ENCODE results near the gene FKRP. TPM values are rescaled to one million over a fixed set of nuclear protein-coding genes. Genes with fewer than 3 reads are reported as not detected.

FKRP gene
- total RNA-seq, 1 donor from 2014 or later: 22.7 TPM

- H3K36me3 Mint-ChIP-seq (ENCODE audit: low read depth, unreplicated experiment): peaks cover 14% of the 10 kb centered on the region
- TF ChIP-seq CTCF (IDR thresholded peaks at IDR 0.05; ENCODE audit: unreplicated experiment): no peak
- H3K4me1 Mint-ChIP-seq (ENCODE audit: unreplicated experiment): peaks cover 29% of the 10 kb centered on the region
- peaks cover 12% of the 10 kb centered on the region for H3K27me3 Mint-ChIP-seq (ENCODE audit: unreplicated experiment)
- H3K27ac Mint-ChIP-seq (ENCODE audit: unreplicated experiment): peak overlapping the region; percentile 30
- peak overlapping the region; percentile 33 for H3K4me3 Mint-ChIP-seq (ENCODE audit: unreplicated experiment)
- no peaks in the 10 kb centered on the region for H3K9me3 Mint-ChIP-seq (ENCODE audit: unreplicated experiment)
- DNase-seq (ENCODE audit: low spot score): no peak
These were observed 4.4 kb upstream of the FKRP start for GRCh38 chr19:46741447-46741846.

GRCh38 chr19:46742926-46743480 is 2.9 kb upstream of the FKRP start:
- Mint-ChIP-seq H3K9me3 (ENCODE audit: unreplicated experiment) (no peaks in the 10 kb centered on the region), H3K4me1 (ENCODE audit: unreplicated experiment) (peaks cover 29% of the 10 kb centered on the region), H3K27ac (ENCODE audit: unreplicated experiment) (peak overlapping the region; percentile 8), H3K4me3 (ENCODE audit: unreplicated experiment) (peak overlapping the region; percentile 19), H3K27me3 (ENCODE audit: unreplicated experiment) (peaks cover 15% of the 10 kb centered on the region), H3K36me3 (ENCODE audit: low read depth, unreplicated experiment) (peaks cover 12% of the 10 kb centered on the region)
- no peak for DNase-seq (ENCODE audit: low spot score)
- no peak for TF ChIP-seq CTCF (IDR thresholded peaks at IDR 0.05; ENCODE audit: unreplicated experiment)

- Mint-ChIP-seq H3K27ac (ENCODE audit: unreplicated experiment) (no peak overlapping the region), H3K27me3 (ENCODE audit: unreplicated experiment) (peaks cover 17% of the 10 kb centered on the region), H3K9me3 (ENCODE audit: unreplicated experiment) (no peaks in the 10 kb centered on the region), H3K4me3 (ENCODE audit: unreplicated experiment) (peak overlapping the region; percentile 99), H3K36me3 (ENCODE audit: low read depth, unreplicated experiment) (peaks cover 10% of the 10 kb centered on the region), H3K4me1 (ENCODE audit: unreplicated experiment) (peaks cover 29% of the 10 kb centered on the region)
- no peak for TF ChIP-seq CTCF (IDR thresholded peaks at IDR 0.05; ENCODE audit: unreplicated experiment)
- no peak for DNase-seq (ENCODE audit: low spot score)
These were observed 1.7 kb upstream of the FKRP start for GRCh38 chr19:46744005-46744691.

GRCh38 chr19:46745030-46745429 is 827 bp upstream of the FKRP start:
- Mint-ChIP-seq H3K27me3 (ENCODE audit: unreplicated experiment) (peaks cover 15% of the 10 kb centered on the region), H3K4me3 (ENCODE audit: unreplicated experiment) (peak overlapping the region; percentile 99), H3K9me3 (ENCODE audit: unreplicated experiment) (no peaks in the 10 kb centered on the region), H3K4me1 (ENCODE audit: unreplicated experiment) (peaks cover 29% of the 10 kb centered on the region), H3K36me3 (ENCODE audit: low read depth, unreplicated experiment) (peaks cover 4% of the 10 kb centered on the region), H3K27ac (ENCODE audit: unreplicated experiment) (peak overlapping the region; percentile 83)
- no peak for DNase-seq (ENCODE audit: low spot score)
- no peak for TF ChIP-seq CTCF (IDR thresholded peaks at IDR 0.05; ENCODE audit: unreplicated experiment)

All from endothelial cell (in vitro differentiated cells).